ENCODE measurements around the gene DGCR8.

DNA sequence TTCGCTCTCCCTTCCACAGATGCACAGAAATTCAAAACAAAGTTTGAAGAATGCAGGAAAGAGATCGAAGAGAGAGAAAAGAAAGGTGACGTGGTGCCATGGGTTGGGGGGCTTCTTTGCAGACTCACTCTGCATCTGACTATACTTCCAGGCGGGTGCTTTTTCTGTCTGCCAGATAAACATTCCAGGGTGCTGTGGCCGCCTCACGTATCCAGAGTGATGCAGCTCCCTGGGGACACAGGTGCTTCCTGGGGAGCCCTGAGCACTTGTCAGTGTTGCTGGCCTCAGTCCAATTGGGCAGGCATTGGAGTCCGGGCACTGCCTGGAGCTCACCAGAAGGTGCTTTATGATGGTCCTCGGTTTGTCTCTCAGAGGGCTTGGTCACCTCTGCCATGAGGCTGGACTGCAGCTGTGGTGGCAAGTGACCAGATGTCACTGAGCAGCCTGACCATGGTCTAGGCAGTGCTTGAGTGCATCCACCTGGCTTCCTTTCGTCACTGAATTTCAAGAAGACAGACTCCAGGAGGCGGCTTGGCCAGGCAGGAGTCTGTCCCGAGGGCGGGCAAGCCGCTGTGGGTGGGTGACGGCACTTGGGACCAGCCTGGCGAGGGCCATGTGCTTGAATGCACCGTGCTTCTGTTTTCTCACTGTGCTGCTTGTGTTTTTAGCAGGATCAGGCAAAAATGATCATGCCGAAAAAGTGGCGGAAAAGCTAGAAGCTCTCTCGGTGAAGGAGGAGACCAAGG lies 46.4 kb downstream of the DGCR8 start:
- no peak for TF ChIP-seq EZH2 (IDR thresholded peaks at IDR 0.05; ENCODE audit: insufficient read depth, poor library complexity, severe bottlenecking)
- TF ChIP-seq EZH2phosphoT487 (IDR thresholded peaks at IDR 0.05; ENCODE audit: insufficient read depth, low read depth), result no peak

All from GM23248 (cell line).